ENCODE data around the gene TRMT112. TPM values are rescaled to one million over a fixed set of nuclear protein-coding genes. Genes with fewer than 3 reads are reported as not detected.

TRMT112 gene
- polyA plus RNA-seq, 2 of the 4 experiments (the other 2 are of a cell fraction), result 363 to 440 TPM

DNA sequence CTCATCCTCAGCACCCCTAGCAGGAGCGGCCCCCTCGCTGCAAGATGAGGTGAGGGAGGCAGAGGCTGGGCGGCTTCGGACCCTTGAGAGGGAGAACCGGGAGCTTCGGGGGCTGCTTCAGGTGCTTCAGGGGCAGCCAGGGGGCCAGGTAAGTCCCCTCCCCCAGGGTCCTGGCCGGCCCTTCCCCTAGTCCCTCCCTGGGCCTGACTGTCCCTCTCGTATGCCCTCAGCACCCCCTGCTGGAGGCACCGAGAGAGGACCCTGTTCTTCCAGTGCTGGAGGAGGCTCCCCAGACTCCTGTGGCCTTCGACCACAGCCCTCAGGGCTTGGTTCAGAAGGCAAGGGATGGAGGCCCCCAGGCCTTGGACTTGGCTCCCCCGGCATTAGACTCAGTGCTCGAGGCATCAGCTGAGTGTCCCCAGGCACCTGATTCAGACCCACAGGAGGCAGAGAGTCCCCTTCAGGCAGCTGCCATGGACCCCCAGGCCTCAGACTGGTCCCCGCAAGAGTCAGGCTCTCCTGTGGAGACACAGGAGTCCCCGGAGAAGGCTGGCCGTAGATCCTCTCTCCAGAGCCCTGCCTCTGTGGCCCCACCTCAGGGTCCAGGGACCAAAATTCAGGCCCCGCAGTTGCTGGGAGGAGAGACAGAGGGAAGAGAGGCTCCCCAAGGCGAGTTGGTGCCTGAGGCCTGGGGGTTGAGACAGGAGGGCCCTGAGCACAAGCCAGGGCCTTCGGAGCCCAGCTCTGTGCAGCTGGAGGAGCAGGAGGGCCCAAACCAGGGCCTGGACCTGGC is 26.6 kb upstream of the TRMT112 start:
- Histone ChIP-seq H3K4me1 (peaks cover 22% of the 10 kb centered on the region), H3K27ac (peak overlapping the region; percentile 2 to 93; a peak in 4 of 6 replicates), H3K4me2 (no peak overlapping the region), H3K4me3 (no peak overlapping the region), H3K9me3 (no peaks in the 10 kb centered on the region)
- TF ChIP-seq, protein P1, sequence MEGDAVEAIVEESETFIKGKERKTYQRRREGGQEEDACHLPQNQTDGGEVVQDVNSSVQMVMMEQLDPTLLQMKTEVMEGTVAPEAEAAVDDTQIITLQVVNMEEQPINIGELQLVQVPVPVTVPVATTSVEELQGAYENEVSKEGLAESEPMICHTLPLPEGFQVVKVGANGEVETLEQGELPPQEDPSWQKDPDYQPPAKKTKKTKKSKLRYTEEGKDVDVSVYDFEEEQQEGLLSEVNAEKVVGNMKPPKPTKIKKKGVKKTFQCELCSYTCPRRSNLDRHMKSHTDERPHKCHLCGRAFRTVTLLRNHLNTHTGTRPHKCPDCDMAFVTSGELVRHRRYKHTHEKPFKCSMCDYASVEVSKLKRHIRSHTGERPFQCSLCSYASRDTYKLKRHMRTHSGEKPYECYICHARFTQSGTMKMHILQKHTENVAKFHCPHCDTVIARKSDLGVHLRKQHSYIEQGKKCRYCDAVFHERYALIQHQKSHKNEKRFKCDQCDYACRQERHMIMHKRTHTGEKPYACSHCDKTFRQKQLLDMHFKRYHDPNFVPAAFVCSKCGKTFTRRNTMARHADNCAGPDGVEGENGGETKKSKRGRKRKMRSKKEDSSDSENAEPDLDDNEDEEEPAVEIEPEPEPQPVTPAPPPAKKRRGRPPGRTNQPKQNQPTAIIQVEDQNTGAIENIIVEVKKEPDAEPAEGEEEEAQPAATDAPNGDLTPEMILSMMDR (IDR thresholded peaks at IDR 0.05), result peak; percentile 36; the same call in 2 of the 3 replicates
- TF ChIP-seq KDM1A (IDR thresholded peaks at IDR 0.05; ENCODE audit: low read depth), result no peak
- TF ChIP-seq RAD21 (conservative IDR thresholded peaks at IDR 0.05 in 1 of 2, IDR thresholded peaks at IDR 0.05 in 1 of 2), result peak; percentile 68 to 70
- TF ChIP-seq SMC3 (IDR thresholded peaks at IDR 0.05), result peak; percentile 48
- CTCF ChIA-PET, result interaction anchor here (0.8 to 33.9 kb wide), 9 partner anchors 9 to 105 kb away, joined by 3 to 996 read pairs (median 5); partner anchors contain the start of genes CATSPERZ, ESRRA, PRDX5 and TRMT112
- DNase-seq (ENCODE audit: low read depth in 1 of 2, low spot score in 1 of 2) (peak; percentile 26 to 52), FAIRE-seq (no peak), ATAC-seq (peak in 1 of 2 experiments; percentile 42; a peak in 3 of 6 replicates)
- POLR2A ChIA-PET, result no interaction called here
- WGBS (ENCODE audit: missing lambda C conversion rate), result 76% methylated on average over 16 of the region's 18 CpGs

DNA sequence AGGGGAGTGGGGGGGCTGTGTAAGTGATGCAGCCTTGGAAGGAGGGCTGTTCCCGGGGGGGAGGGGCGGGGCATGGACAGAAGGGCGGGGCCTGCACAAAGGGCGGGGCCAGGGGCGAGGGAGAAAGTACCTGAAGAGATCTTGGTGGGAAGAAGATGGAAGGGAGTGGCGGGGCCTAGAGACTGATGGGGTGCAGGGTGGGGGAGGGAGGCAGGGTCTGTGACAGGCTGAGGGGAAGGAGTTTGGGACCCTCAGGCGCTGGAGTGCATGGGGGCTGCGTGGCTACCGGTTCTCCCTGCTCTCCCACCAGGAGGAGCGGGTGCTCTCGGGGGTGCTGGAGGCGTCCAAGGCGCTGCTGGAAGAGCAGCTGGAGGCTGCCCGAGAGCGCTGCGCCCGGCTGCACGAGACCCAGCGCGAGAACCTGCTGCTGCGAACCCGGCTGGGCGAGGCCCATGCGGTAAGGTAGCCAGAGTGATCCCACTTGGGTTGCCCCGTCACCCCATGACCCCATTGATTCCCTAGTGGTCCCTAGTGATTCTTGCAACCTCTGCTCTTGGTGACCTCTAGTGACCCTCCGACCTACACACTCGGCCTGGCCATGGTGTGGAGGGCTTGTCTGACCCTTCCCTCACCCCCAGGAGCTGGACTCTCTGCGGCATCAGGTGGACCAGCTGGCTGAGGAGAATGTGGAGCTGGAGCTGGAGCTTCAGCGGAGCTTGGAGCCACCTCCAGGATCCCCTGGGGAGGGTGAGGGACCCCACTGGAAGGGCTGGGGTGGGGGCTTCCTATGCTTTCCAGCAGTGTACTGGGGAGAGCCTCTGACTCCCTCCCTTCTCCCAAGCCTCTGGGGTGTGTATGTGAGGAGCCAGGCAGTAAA is 25.7 kb upstream of the TRMT112 start:
- TF ChIP-seq, protein P2, sequence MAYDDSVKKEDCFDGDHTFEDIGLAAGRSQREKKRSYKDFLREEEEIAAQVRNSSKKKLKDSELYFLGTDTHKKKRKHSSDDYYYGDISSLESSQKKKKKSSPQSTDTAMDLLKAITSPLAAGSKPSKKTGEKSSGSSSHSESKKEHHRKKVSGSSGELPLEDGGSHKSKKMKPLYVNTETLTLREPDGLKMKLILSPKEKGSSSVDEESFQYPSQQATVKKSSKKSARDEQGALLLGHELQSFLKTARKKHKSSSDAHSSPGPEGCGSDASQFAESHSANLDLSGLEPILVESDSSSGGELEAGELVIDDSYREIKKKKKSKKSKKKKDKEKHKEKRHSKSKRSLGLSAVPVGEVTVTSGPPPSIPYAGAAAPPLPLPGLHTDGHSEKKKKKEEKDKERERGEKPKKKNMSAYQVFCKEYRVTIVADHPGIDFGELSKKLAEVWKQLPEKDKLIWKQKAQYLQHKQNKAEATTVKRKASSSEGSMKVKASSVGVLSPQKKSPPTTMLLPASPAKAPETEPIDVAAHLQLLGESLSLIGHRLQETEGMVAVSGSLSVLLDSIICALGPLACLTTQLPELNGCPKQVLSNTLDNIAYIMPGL (CRISPR knock-in tag; IDR thresholded peaks at IDR 0.05; ENCODE audit: borderline replicate concordance), result no peak
- TF ChIP-seq HES2 (IDR thresholded peaks at IDR 0.05) (no peak), TFCP2L1 (CRISPR knock-in tag; IDR thresholded peaks at IDR 0.05) (no peak), POLR2A (IDR thresholded peaks at IDR 0.05; ENCODE audit: low read length) (no peak), BCL3 (IDR thresholded peaks at IDR 0.05) (no peak)
- H3K4me2 ChIP-seq, result peak overlapping the region; percentile 88
- H3K27ac ChIP-seq, result peak overlapping the region; percentile 88 to 93
- ATAC-seq (peak; percentile 48 to 55), DNase-seq (ENCODE audit: low read depth in 1 of 2, low spot score in 1 of 2) (no peak), FAIRE-seq (no peak)
- ChIA-PET POLR2A (interaction anchor here (0.6 to 1.5 kb wide), 9 partner anchors 11 to 102 kb away, joined by 3 to 24 read pairs (median 4); partner anchors contain the start of genes ESRRA, PRDX5 and TRMT112), CTCF (interaction anchor here (0.7 to 33.9 kb wide), 11 partner anchors 8 to 302 kb away, joined by 3 to 996 read pairs (median 5); partner anchors contain the start of genes CATSPERZ, ESRRA, PRDX5 and TRMT112)
- WGBS (ENCODE audit: missing lambda C conversion rate), result 83% methylated on average over 24 of the region's 29 CpGs
- peaks cover 22% of the 10 kb centered on the region for H3K4me1 ChIP-seq
- H3K9me3 ChIP-seq, result no peaks in the 10 kb centered on the region
- H3K4me3 ChIP-seq, result peak overlapping the region; percentile 38

- DNase-seq (ENCODE audit: low read depth in 1 of 2, low spot score in 1 of 2) (peak; percentile 91 to 93), ATAC-seq (peak; percentile 87 to 93), FAIRE-seq (no peak)
- H3K4me2 ChIP-seq, result peak overlapping the region; percentile 88
- H3K4me3 ChIP-seq, result peak overlapping the region; percentile 38
- H3K4me1 ChIP-seq, result peaks cover 18% of the 10 kb centered on the region
- 46% methylated on average over 28 of the region's 55 CpGs for WGBS (ENCODE audit: missing lambda C conversion rate)
- peak overlapping the region; percentile 88 to 93 for H3K27ac ChIP-seq
- H3K9me3 ChIP-seq, result no peaks in the 10 kb centered on the region
- CTCF ChIA-PET, result interaction anchor here (0.7 to 33.9 kb wide), 11 partner anchors 12 to 303 kb away, joined by 3 to 996 read pairs (median 5); partner anchors contain the start of genes CATSPERZ, ESRRA, PRDX5 and TRMT112
- POLR2A ChIA-PET, result interaction anchor here (0.6 to 1.5 kb wide), 9 partner anchors 10 to 101 kb away, joined by 3 to 24 read pairs (median 4); partner anchors contain the start of genes ESRRA, PRDX5 and TRMT112
- TF ChIP-seq POLR2A (IDR thresholded peaks at IDR 0.05; ENCODE audit: low read length), result peak; percentile 85
- peak; percentile 73 for TF ChIP-seq PHF8 (IDR thresholded peaks at IDR 0.05; ENCODE audit: borderline replicate concordance, low read depth)
- TF ChIP-seq HOXB5 (CRISPR knock-in tag; IDR thresholded peaks at IDR 0.05), result no peak
- TF ChIP-seq ZNF302 (CRISPR knock-in tag; IDR thresholded peaks at IDR 0.05), result no peak
- TF ChIP-seq, protein P2 (CRISPR knock-in tag; IDR thresholded peaks at IDR 0.05; ENCODE audit: borderline replicate concordance), result 0 out of 2 replicates have a peak, but pooled peaks have one; percentile 28
- TF ChIP-seq, protein P3, sequence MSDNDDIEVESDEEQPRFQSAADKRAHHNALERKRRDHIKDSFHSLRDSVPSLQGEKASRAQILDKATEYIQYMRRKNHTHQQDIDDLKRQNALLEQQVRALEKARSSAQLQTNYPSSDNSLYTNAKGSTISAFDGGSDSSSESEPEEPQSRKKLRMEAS (IDR thresholded peaks at IDR 0.05), result peak; percentile 63
- TF ChIP-seq E2F6 (IDR thresholded peaks at IDR 0.05; ENCODE audit: borderline replicate concordance, low read depth), result 0 out of 2 replicates have a peak, but pooled peaks have one; percentile 60
- peak; percentile 57; the same call in 1 of the 2 replicates for TF ChIP-seq PBX3 (IDR thresholded peaks at IDR 0.05)
Measured at GRCh38 chr11:64341851-64342791, 24.8 kb upstream of the TRMT112 start.

All from A549 (cell line).